ENCODE measurements around the gene SUN1. TPM values are rescaled to one million over a fixed set of nuclear protein-coding genes. Genes with fewer than 3 reads are reported as not detected.

SUN1 gene
- total RNA-seq, 1 experiment from 2014 or later: 39.6 TPM

GRCh38 chr7:876077-876971 is 44.0 kb downstream of the SUN1 start, which contains the start of gene GET4:
GET4 (plus strand) TSS chr7:876554; CDS start chr7:876646, 92 bp downstream.
- peak within 1 kb of the TSS; percentile 92 for H3K9ac ChIP-seq (ENCODE audit: low read length)
- H3K36me3 ChIP-seq (ENCODE audit: insufficient read depth, low read length): peaks cover 19% of the 10 kb centered on the region; the same call in 1 of the 2 replicates
- H3K4me2 ChIP-seq (ENCODE audit: low read depth, low read length, poor library complexity, severe bottlenecking): peak within 1 kb of the TSS; percentile 92
- H3K4me1 ChIP-seq (ENCODE audit: low read length): peaks cover 16% of the 10 kb centered on the region
- H3K79me2 ChIP-seq (ENCODE audit: low read length): peaks cover 44% of the 10 kb centered on the region
- H3K4me3 ChIP-seq (ENCODE audit: low read length): peak within 1 kb of the TSS; percentile 92
- no peaks in the 10 kb centered on the region for H3K9me3 ChIP-seq (ENCODE audit: low read length)
- H4K20me1 ChIP-seq (ENCODE audit: insufficient read depth, low read depth, low read length): peaks cover 24% of the 10 kb centered on the region; the same call in 1 of the 2 replicates
- H3K27me3 ChIP-seq (ENCODE audit: low read length): no peaks in the 10 kb centered on the region
- H2AFZ ChIP-seq (ENCODE audit: low read length): no peak within 1 kb of the TSS
- no peaks in the 10 kb centered on the region for H3K9me2 ChIP-seq (replicated peaks; ENCODE audit: insufficient read depth, low read length)
- no peak within 1 kb of the TSS for H3K27ac ChIP-seq (ENCODE audit: low read length)
- DNase-seq: peak; percentile 97

- H3K27me3 ChIP-seq (ENCODE audit: low read length): no peaks in the 10 kb centered on the region
- no peak overlapping the region for H3K27ac ChIP-seq (ENCODE audit: low read length)
- H3K9me2 ChIP-seq (replicated peaks; ENCODE audit: insufficient read depth, low read length): no peaks in the 10 kb centered on the region
- H3K36me3 ChIP-seq (ENCODE audit: insufficient read depth, low read length): peaks cover 19% of the 10 kb centered on the region; the same call in 1 of the 2 replicates
- peaks cover 51% of the 10 kb centered on the region for H3K79me2 ChIP-seq (ENCODE audit: low read length)
- peaks cover 16% of the 10 kb centered on the region for H3K4me1 ChIP-seq (ENCODE audit: low read length)
- H2AFZ ChIP-seq (ENCODE audit: low read length): no peak overlapping the region
- peak overlapping the region; percentile 92 for H3K4me2 ChIP-seq (ENCODE audit: low read depth, low read length, poor library complexity, severe bottlenecking)
- H3K9me3 ChIP-seq (ENCODE audit: low read length): no peaks in the 10 kb centered on the region
- H4K20me1 ChIP-seq (ENCODE audit: insufficient read depth, low read depth, low read length): peaks cover 28% of the 10 kb centered on the region; the same call in 1 of the 2 replicates
- H3K4me3 ChIP-seq (ENCODE audit: low read length): peak overlapping the region; percentile 92
- DNase-seq: no peak
- H3K9ac ChIP-seq (ENCODE audit: low read length): peak overlapping the region; percentile 92
These were observed 44.7 kb downstream of the SUN1 start for GRCh38 chr7:876972-877311.

- peaks cover 16% of the 10 kb centered on the region for H3K4me1 ChIP-seq (ENCODE audit: low read length)
These were observed 45.3 kb downstream of the SUN1 start for GRCh38 chr7:877312-878232.

GRCh38 chr7:879093-879492 is 46.8 kb downstream of the SUN1 start:
- Histone ChIP-seq H3K9ac (ENCODE audit: low read length) (no peak overlapping the region), H3K36me3 (ENCODE audit: insufficient read depth, low read length) (peaks cover 10% of the 10 kb centered on the region; the same call in 1 of the 2 replicates), H3K4me1 (ENCODE audit: low read length) (peaks cover 8% of the 10 kb centered on the region), H3K9me3 (ENCODE audit: low read length) (no peaks in the 10 kb centered on the region), H3K9me2 (replicated peaks; ENCODE audit: insufficient read depth, low read length) (no peaks in the 10 kb centered on the region), H3K4me3 (ENCODE audit: low read length) (no peak overlapping the region), H3K27ac (ENCODE audit: low read length) (no peak overlapping the region), H3K4me2 (ENCODE audit: low read depth, low read length, poor library complexity, severe bottlenecking) (no peak overlapping the region), H3K79me2 (ENCODE audit: low read length) (peaks cover 72% of the 10 kb centered on the region), H2AFZ (ENCODE audit: low read length) (no peak overlapping the region), H4K20me1 (ENCODE audit: insufficient read depth, low read depth, low read length) (peaks cover 32% of the 10 kb centered on the region; the same call in 1 of the 2 replicates), H3K27me3 (ENCODE audit: low read length) (no peaks in the 10 kb centered on the region)
- DNase-seq: no peak

More at GRCh38 chr7:877312-878232, 45.3 kb downstream of the SUN1 start:
- Histone ChIP-seq H3K27ac (ENCODE audit: low read length) (no peak overlapping the region), H3K4me2 (ENCODE audit: low read depth, low read length, poor library complexity, severe bottlenecking) (peak overlapping the region; percentile 92), H2AFZ (ENCODE audit: low read length) (no peak overlapping the region), H3K9ac (ENCODE audit: low read length) (peak overlapping the region; percentile 92), H3K9me3 (ENCODE audit: low read length) (no peaks in the 10 kb centered on the region), H3K27me3 (ENCODE audit: low read length) (no peaks in the 10 kb centered on the region), H4K20me1 (ENCODE audit: insufficient read depth, low read depth, low read length) (peaks cover 32% of the 10 kb centered on the region; the same call in 1 of the 2 replicates), H3K36me3 (ENCODE audit: insufficient read depth, low read length) (peaks cover 19% of the 10 kb centered on the region; the same call in 1 of the 2 replicates), H3K9me2 (replicated peaks; ENCODE audit: insufficient read depth, low read length) (no peaks in the 10 kb centered on the region), H3K4me3 (ENCODE audit: low read length) (peak overlapping the region; percentile 92), H3K79me2 (ENCODE audit: low read length) (peaks cover 57% of the 10 kb centered on the region)
- DNase-seq: no peak

GRCh38 chr7:879706-880105 is 47.4 kb downstream of the SUN1 start:
- no peaks in the 10 kb centered on the region for H3K9me2 ChIP-seq (replicated peaks; ENCODE audit: insufficient read depth, low read length)
- no peak overlapping the region for H3K9ac ChIP-seq (ENCODE audit: low read length)
- H2AFZ ChIP-seq (ENCODE audit: low read length): no peak overlapping the region
- peaks cover 32% of the 10 kb centered on the region; the same call in 1 of the 2 replicates for H4K20me1 ChIP-seq (ENCODE audit: insufficient read depth, low read depth, low read length)
- H3K9me3 ChIP-seq (ENCODE audit: low read length): no peaks in the 10 kb centered on the region
- H3K4me2 ChIP-seq (ENCODE audit: low read depth, low read length, poor library complexity, severe bottlenecking): no peak overlapping the region
- H3K36me3 ChIP-seq (ENCODE audit: insufficient read depth, low read length): peaks cover 9% of the 10 kb centered on the region; the same call in 1 of the 2 replicates
- H3K4me3 ChIP-seq (ENCODE audit: low read length): no peak overlapping the region
- H3K27ac ChIP-seq (ENCODE audit: low read length): no peak overlapping the region
- no peaks in the 10 kb centered on the region for H3K27me3 ChIP-seq (ENCODE audit: low read length)
- H3K79me2 ChIP-seq (ENCODE audit: low read length): peaks cover 78% of the 10 kb centered on the region
- no peak for DNase-seq
- H3K4me1 ChIP-seq (ENCODE audit: low read length): peaks cover 8% of the 10 kb centered on the region

GRCh38 chr7:880450-880849 is 48.2 kb downstream of the SUN1 start:
- H3K4me1 ChIP-seq (ENCODE audit: low read length): peaks cover 8% of the 10 kb centered on the region

GRCh38 chr7:881441-882234 is 49.4 kb downstream of the SUN1 start:
- Histone ChIP-seq H3K36me3 (ENCODE audit: insufficient read depth, low read length) (peaks cover 2% of the 10 kb centered on the region; the same call in 1 of the 2 replicates), H3K9me2 (replicated peaks; ENCODE audit: insufficient read depth, low read length) (no peaks in the 10 kb centered on the region), H3K27me3 (ENCODE audit: low read length) (no peaks in the 10 kb centered on the region), H3K27ac (ENCODE audit: low read length) (no peak overlapping the region), H3K79me2 (ENCODE audit: low read length) (peaks cover 95% of the 10 kb centered on the region), H3K4me2 (ENCODE audit: low read depth, low read length, poor library complexity, severe bottlenecking) (no peak overlapping the region), H3K9me3 (ENCODE audit: low read length) (no peaks in the 10 kb centered on the region), H3K9ac (ENCODE audit: low read length) (no peak overlapping the region), H4K20me1 (ENCODE audit: insufficient read depth, low read depth, low read length) (peaks cover 36% of the 10 kb centered on the region; the same call in 1 of the 2 replicates), H3K4me3 (ENCODE audit: low read length) (no peak overlapping the region), H2AFZ (ENCODE audit: low read length) (no peak overlapping the region), H3K4me1 (ENCODE audit: low read length) (peaks cover 8% of the 10 kb centered on the region)
- DNase-seq: no peak

More at GRCh38 chr7:880450-880849, 48.2 kb downstream of the SUN1 start:
- Histone ChIP-seq H3K9ac (ENCODE audit: low read length) (no peak overlapping the region), H3K27me3 (ENCODE audit: low read length) (no peaks in the 10 kb centered on the region), H3K9me3 (ENCODE audit: low read length) (no peaks in the 10 kb centered on the region), H4K20me1 (ENCODE audit: insufficient read depth, low read depth, low read length) (peaks cover 32% of the 10 kb centered on the region; the same call in 1 of the 2 replicates), H3K9me2 (replicated peaks; ENCODE audit: insufficient read depth, low read length) (no peaks in the 10 kb centered on the region), H3K4me2 (ENCODE audit: low read depth, low read length, poor library complexity, severe bottlenecking) (no peak overlapping the region), H3K4me3 (ENCODE audit: low read length) (no peak overlapping the region), H3K36me3 (ENCODE audit: insufficient read depth, low read length) (peaks cover 2% of the 10 kb centered on the region; the same call in 1 of the 2 replicates), H2AFZ (ENCODE audit: low read length) (no peak overlapping the region), H3K27ac (ENCODE audit: low read length) (no peak overlapping the region), H3K79me2 (ENCODE audit: low read length) (peaks cover 86% of the 10 kb centered on the region)
- DNase-seq: no peak
